ENCODE data around the gene SLC52A1.
"Not testable (repeated sequence)": the region's sequence is repeated elsewhere in the genome, so short reads cannot be mapped to it uniquely, and the experiment has no call there.

Gene SLC52A1

GRCh38 chr17:5030168-5030567 is 5.1 kb downstream of the SLC52A1 start:
- DNase-seq: not testable (repeated sequence)

GRCh38 chr17:5027916-5028315 is 7.3 kb downstream of the SLC52A1 start:
- DNase-seq: no peak

- no peak for DNase-seq
Observed at GRCh38 chr17:5027299-5027698, 7.9 kb downstream of the SLC52A1 start.

- DNase-seq: no peak
Observed at GRCh38 chr17:5024604-5025003, 10.6 kb downstream of the SLC52A1 start.

- DNase-seq: no peak
Observed at GRCh38 chr17:5023588-5024147, 11.6 kb downstream of the SLC52A1 start.

GRCh38 chr17:5022171-5022711 is 13.0 kb downstream of the SLC52A1 start:
- no peak for DNase-seq

GRCh38 chr17:5020502-5021023 is 14.7 kb downstream of the SLC52A1 start:
- DNase-seq: no peak

- DNase-seq: peak; percentile 28 to 34
Observed at GRCh38 chr17:5019475-5019956, 15.7 kb downstream of the SLC52A1 start.

GRCh38 chr17:5014357-5014756 is 20.9 kb downstream of the SLC52A1 start:
- no peak for DNase-seq

- peak; percentile 48 to 60 for DNase-seq
Observed at GRCh38 chr17:5011928-5012327, 23.3 kb downstream of the SLC52A1 start.

- no peak for DNase-seq
Observed at GRCh38 chr17:5003214-5003867, 31.9 kb downstream of the SLC52A1 start.

- DNase-seq: no peak
Observed at GRCh38 chr17:5002121-5002788, 33.0 kb downstream of the SLC52A1 start.

- DNase-seq: no peak
Observed at GRCh38 chr17:5000237-5000639, 35.0 kb downstream of the SLC52A1 start.

GRCh38 chr17:4999430-5000093 is 35.7 kb downstream of the SLC52A1 start:
- no peak for DNase-seq

- no peak for DNase-seq
Observed at GRCh38 chr17:4998732-4999429, 36.3 kb downstream of the SLC52A1 start.

GRCh38 chr17:4998027-4998731 is 37.0 kb downstream of the SLC52A1 start:
- DNase-seq: peak in 1 of 2 experiments; percentile 50

- DNase-seq: peak; percentile 89 to 91
Observed at GRCh38 chr17:4997302-4998026, 37.8 kb downstream of the SLC52A1 start, which contains the start of the genes INCA1 and KIF1C. INCA1 (minus strand) TSS chr17:4997522; CDS start chr17:4994437, 3,085 bp downstream. KIF1C (plus strand) TSS chr17:4997950; CDS start chr17:5000247, 2,297 bp downstream.

- no peak for DNase-seq
Observed at GRCh38 chr17:4994081-4994595, 41.1 kb downstream of the SLC52A1 start.

GRCh38 chr17:4987767-4988567 is 47.3 kb downstream of the SLC52A1 start:
- DNase-seq: peak in 1 of 2 experiments; percentile 23

Measured in activated CD4-positive, alpha-beta T cell treated with anti-CD3 and anti-CD28 coated beads, Interleukin-2, amount 50 U/mL, for 48 hours (primary cell).